ENCODE results near the gene REXO1.
"Not testable (repeated sequence)": the region's sequence is repeated elsewhere in the genome, so short reads cannot be mapped to it uniquely, and the experiment has no call there.

REXO1 gene, protein sequence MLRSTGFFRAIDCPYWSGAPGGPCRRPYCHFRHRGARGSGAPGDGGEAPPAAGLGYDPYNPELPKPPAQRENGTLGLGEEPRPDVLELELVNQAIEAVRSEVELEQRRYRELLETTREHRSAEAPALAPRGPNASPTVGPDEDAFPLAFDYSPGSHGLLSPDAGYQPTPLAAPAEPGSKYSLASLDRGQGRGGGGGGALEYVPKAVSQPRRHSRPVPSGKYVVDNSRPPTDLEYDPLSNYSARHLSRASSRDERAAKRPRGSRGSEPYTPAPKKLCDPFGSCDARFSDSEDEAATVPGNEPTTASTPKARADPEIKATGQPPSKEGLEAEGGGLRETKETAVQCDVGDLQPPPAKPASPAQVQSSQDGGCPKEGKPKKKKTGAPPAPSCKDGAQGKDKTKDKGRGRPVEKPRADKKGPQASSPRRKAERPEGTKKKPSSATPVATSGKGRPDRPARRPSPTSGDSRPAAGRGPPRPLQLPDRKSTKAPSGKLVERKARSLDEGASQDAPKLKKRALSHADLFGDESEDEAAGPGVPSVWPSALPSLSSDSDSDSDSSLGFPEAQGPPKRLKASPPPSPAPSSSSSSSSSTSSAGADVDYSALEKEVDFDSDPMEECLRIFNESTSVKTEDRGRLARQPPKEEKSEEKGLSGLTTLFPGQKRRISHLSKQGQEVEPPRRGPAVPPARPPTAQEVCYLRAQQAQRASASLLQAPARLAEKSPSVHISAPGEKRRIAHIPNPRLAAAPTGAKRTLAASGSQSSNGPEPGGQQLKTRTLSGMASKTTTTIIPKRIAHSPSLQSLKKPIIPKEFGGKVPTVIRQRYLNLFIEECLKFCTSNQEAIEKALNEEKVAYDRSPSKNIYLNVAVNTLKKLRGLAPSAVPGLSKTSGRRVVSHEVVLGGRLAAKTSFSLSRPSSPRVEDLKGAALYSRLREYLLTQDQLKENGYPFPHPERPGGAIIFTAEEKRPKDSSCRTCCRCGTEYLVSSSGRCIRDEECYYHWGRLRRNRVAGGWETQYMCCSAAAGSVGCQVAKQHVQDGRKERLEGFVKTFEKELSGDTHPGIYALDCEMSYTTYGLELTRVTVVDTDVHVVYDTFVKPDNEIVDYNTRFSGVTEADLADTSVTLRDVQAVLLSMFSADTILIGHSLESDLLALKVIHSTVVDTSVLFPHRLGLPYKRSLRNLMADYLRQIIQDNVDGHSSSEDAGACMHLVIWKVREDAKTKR

DNA sequence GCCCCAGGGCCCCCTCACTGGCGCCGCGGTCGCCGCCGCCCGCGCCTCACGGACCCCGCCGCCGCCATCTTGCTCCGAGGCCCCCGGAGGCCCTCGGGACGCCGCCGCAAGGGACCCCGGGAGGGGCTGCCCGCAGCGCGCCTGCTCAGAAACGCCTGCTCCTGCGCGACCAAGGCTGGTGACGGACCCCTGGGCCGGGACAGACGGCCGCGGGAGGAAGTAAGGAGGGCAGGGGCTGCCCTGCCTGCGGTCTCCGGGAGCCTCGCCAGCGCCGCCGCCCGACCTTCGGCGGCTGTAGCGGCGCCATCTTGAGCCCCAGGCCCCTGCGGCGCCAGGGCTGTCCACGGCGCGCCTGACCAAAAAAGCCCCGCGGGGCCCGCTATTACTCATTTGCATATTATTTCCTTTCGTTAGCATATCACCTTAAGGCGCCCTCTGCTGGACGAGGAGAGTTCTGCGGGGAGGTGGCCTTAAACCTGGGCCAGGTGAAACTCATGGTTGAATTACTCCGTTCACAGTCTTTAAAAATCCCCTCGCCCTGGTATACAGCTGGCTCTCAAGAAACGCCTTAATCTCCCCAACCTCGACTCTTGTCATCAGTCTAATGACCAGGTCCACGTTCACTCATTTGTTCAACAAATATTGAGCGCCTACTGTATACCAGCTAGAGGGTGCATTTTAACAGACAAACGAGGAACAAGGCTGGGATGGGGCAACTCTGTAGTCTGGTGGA lies at the start of gene REXO1:
Gene REXO1, minus strand, starts transcription at position 85 of the 733 bp plus-strand sequence. CDS start 125 bp downstream, outside the sequence.
- peak; percentile 80 for DNase-seq (ENCODE audit: extremely low read depth, low read depth)
- TF ChIP-seq, protein P1, sequence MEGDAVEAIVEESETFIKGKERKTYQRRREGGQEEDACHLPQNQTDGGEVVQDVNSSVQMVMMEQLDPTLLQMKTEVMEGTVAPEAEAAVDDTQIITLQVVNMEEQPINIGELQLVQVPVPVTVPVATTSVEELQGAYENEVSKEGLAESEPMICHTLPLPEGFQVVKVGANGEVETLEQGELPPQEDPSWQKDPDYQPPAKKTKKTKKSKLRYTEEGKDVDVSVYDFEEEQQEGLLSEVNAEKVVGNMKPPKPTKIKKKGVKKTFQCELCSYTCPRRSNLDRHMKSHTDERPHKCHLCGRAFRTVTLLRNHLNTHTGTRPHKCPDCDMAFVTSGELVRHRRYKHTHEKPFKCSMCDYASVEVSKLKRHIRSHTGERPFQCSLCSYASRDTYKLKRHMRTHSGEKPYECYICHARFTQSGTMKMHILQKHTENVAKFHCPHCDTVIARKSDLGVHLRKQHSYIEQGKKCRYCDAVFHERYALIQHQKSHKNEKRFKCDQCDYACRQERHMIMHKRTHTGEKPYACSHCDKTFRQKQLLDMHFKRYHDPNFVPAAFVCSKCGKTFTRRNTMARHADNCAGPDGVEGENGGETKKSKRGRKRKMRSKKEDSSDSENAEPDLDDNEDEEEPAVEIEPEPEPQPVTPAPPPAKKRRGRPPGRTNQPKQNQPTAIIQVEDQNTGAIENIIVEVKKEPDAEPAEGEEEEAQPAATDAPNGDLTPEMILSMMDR (IDR thresholded peaks at IDR 0.05; ENCODE audit: low read depth, low read length): peak; percentile 87

DNA sequence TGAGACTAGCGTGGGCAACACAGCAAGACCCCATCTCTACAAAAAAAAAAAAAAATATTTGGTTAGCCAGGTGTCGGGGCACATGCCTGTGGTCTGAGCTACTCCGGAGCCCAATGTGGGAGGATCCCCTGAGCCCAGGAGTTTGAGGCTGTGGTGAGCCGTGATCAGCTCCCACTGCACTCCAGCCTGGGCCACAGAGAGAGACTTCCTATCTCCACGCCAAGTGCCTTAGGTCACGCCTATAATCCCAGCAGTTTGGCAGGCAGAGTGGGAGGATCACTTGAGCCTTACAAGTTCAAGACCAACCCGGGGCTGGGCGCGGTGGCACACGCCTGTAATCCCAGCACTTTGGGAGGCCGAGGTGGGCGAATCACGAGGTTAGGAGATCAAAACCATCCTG lies 48.2 kb upstream of the REXO1 start:
- TF ChIP-seq, protein P1 (IDR thresholded peaks at IDR 0.05; ENCODE audit: low read depth, low read length): no peak
- DNase-seq (ENCODE audit: extremely low read depth, low read depth): no peak

DNA sequence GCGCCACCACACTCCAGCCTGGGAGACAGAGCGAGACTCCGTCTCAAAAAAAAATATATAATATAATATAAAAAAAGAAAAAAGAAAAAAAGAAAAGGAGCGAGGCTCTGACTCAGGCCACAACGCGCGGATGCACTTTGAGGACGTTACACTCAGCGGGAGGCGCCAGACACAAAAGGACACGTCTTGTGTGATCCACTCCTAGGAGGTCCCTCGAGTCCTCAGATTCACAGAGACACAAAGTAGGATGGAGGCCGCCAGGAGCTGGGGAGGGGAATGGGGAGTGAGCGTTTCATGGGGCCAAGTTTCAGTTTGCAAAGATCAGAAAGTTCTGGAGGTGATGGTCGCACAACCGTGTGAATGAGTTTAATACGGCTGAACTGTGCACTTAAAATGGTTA lies 45.5 kb upstream of the REXO1 start:
- no peak for DNase-seq (ENCODE audit: extremely low read depth, low read depth)
- TF ChIP-seq, protein P1 (IDR thresholded peaks at IDR 0.05; ENCODE audit: low read depth, low read length): no peak

DNA sequence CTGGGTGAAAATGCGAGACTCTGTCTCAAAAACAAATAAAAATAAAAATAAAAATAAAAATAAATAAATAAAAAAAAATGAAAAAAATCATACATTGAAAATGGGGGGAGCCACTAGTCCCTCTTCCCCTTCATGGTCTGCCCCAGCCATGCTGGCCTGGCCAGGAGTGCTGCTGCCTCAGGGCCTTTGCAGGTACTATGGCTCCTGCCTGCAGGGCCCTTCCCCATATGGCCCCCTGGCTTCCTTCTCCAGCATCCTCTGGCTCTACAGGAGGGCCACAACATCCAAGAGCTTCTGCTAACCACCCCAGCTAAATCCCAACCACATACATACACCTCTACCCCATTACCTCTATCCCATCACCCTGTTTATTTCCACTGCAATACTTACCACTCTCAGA lies 41.6 kb upstream of the REXO1 start:
- no peak for DNase-seq (ENCODE audit: extremely low read depth, low read depth)
- TF ChIP-seq, protein P1 (IDR thresholded peaks at IDR 0.05; ENCODE audit: low read depth, low read length): no peak

DNA sequence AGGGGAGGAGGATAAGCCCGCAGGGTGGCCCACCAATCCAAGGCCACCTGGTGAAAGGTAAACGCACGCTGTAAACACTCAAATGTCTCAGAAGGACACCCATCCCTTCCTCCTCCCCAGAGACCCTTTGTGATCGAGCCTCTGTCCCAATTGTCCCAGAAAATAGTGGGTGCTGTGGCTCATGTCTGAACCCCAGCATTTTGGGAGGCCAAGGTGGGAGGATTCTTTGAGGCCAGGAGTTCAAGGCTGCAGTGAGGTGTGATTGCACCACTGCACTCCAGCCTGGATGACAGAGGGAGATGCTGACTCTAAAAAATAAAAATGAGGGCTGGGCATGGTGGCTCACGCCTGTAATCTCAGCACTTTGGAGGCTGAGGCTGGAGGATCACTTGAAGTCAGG lies 40.1 kb upstream of the REXO1 start:
- DNase-seq (ENCODE audit: extremely low read depth, low read depth): no peak

DNA sequence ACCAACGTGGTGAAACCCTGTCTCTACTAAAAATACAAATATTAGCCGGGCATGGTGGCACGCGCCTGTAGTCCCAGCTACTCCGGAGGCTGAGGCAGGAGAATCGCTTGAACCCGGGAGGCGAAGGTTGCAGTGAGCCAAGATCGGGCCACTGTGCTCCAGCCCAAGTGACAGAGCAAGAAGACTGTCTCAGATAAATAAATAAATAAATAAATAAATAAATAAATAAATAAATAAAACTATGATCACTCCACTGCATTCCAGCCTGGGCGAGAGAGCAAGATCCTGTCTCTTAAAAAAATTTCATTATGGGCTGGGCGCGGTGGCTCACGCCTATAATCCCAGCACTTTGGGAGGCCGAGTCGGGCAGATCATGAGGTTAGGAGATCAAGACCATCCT lies 38.1 kb upstream of the REXO1 start:
- DNase-seq (ENCODE audit: extremely low read depth, low read depth): not testable (repeated sequence)

More for the DNA sequence above, 40.1 kb upstream of the REXO1 start:
- TF ChIP-seq, protein P1 (IDR thresholded peaks at IDR 0.05; ENCODE audit: low read depth, low read length): no peak

DNA sequence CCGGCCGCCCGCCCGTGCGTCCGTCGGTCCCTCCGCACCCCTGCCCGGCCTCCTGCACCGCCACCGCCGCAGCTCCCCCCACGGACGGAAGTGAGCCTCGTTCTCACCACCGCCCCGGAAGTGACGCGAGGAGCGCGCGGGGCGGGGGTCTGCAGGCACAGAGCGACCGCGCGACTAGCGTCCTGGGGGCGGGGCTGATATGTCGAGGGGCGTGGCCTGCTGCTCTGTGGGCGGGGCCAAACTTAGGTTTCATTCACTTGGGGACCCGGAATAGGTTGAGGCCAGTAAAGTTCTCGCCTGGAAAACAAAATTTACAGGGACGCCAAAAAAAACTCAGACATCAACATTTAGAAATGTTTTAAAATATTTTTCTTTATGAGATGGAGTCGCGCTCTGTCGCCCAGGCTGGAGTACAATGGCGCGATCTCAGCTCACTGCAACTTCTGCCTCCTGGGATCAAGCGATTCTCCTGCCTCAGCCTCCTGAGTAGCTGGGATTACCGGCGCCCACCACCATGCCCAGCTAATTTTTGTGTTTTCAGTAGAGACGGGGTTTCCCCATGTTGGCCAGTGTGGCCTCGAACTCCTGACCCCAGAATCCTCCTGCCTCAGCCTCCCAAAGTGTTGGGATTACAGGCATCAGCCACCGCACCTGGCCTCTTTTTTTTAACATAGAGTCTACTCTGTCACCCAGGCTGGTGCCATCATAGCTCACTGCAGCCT lies 37.3 kb upstream of the REXO1 start, which contains the start of gene ABHD17A:
Gene ABHD17A, minus strand, starts transcription at position 99 of the 722 bp plus-strand sequence. CDS start 3,930 bp downstream, outside the sequence.
- DNase-seq (ENCODE audit: extremely low read depth, low read depth): peak; percentile 74

All from AG09319 (cell line).